ENCODE measurements around the gene PALM. TPM values are rescaled to one million over a fixed set of nuclear protein-coding genes. Genes with fewer than 3 reads are reported as not detected.

Gene PALM
- total RNA-seq, 1 experiment from 2014 or later, result 21.2 TPM

DNA sequence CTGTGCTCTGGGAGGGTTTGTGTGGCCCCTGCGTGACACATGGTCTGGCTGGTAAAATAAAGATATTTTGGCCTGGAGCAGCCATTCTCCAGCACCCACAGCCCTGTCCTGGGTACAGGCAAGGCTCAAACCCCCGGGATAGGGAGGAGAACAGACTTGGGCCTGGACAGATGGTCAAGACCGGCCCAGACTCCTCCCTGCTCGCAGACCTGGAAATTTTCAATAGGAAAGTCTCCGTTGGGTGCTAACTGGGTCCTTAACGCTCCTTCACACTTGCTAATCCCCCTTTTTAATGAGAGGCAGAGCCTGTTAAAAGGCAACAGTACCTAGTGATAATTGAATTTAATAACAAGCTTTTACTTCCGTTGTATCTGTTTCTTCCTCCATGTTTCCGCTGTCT lies 2.5 kb downstream of the PALM start:
- H3K4me1 ChIP-seq (ENCODE audit: insufficient read depth, low read length, poor library complexity, severe bottlenecking), result peaks cover 13% of the 10 kb centered on the region
- no peak overlapping the region for H3K4me3 ChIP-seq (ENCODE audit: low read depth, low read length, poor library complexity, severe bottlenecking)
- intact Hi-C loops (cut with micrococcal nuclease; ENCODE audit: unreplicated experiment), result no loop called here
- peaks cover 5% of the 10 kb centered on the region for H3K9me3 ChIP-seq (ENCODE audit: low read depth, low read length, poor library complexity, severe bottlenecking)
- peak overlapping the region; percentile 40 for H3K27ac ChIP-seq (ENCODE audit: low read depth, low read length, poor library complexity, severe bottlenecking)
- ChIA-PET CTCF (interaction anchor here (0.5 kb wide), 1 partner anchor 19 kb away, joined by 7 read pairs; no protein-coding TSS in a partner anchor), POLR2A (ENCODE audit: low non-redundant PET) (no interaction called here)
- no peak for DNase-seq (ENCODE audit: low spot score)
- no peak for TF ChIP-seq EZH2 (IDR thresholded peaks at IDR 0.05; ENCODE audit: borderline replicate concordance, low read depth, low read length, poor library complexity, severe bottlenecking)
- TF ChIP-seq, protein P1, sequence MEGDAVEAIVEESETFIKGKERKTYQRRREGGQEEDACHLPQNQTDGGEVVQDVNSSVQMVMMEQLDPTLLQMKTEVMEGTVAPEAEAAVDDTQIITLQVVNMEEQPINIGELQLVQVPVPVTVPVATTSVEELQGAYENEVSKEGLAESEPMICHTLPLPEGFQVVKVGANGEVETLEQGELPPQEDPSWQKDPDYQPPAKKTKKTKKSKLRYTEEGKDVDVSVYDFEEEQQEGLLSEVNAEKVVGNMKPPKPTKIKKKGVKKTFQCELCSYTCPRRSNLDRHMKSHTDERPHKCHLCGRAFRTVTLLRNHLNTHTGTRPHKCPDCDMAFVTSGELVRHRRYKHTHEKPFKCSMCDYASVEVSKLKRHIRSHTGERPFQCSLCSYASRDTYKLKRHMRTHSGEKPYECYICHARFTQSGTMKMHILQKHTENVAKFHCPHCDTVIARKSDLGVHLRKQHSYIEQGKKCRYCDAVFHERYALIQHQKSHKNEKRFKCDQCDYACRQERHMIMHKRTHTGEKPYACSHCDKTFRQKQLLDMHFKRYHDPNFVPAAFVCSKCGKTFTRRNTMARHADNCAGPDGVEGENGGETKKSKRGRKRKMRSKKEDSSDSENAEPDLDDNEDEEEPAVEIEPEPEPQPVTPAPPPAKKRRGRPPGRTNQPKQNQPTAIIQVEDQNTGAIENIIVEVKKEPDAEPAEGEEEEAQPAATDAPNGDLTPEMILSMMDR (conservative IDR thresholded peaks at IDR 0.05; ENCODE audit: low read depth, low read length), result no peak
- H3K27me3 ChIP-seq (replicated peaks; ENCODE audit: insufficient read depth, low read depth, low read length, poor library complexity), result no peaks in the 10 kb centered on the region
- H3K36me3 ChIP-seq (ENCODE audit: insufficient read depth, low read length, poor library complexity, severe bottlenecking), result no peaks in the 10 kb centered on the region
- BruUV-seq (replicated peaks), result no TSS peak

DNA sequence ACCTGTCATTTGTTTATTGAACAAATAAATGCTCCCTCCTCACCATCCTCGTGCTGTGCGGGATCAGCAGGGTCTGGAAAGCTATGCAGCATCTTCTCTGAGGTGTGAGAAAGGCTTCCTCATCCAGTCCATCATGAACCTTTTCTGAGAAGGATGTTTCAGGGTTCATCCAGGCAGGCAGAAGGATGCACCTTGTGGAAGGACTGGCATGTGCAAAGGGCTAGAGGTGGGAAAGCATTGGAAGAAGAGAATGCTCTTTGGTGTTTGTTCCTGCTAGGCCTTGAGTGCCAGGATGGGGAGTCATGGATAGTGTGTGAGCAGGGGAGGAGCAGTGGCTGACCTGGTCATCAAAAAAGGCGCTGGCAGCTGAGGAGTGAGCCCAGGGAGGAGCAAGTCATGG lies 6.6 kb downstream of the PALM start:
- CTCF ChIA-PET, result no interaction called here

DNA sequence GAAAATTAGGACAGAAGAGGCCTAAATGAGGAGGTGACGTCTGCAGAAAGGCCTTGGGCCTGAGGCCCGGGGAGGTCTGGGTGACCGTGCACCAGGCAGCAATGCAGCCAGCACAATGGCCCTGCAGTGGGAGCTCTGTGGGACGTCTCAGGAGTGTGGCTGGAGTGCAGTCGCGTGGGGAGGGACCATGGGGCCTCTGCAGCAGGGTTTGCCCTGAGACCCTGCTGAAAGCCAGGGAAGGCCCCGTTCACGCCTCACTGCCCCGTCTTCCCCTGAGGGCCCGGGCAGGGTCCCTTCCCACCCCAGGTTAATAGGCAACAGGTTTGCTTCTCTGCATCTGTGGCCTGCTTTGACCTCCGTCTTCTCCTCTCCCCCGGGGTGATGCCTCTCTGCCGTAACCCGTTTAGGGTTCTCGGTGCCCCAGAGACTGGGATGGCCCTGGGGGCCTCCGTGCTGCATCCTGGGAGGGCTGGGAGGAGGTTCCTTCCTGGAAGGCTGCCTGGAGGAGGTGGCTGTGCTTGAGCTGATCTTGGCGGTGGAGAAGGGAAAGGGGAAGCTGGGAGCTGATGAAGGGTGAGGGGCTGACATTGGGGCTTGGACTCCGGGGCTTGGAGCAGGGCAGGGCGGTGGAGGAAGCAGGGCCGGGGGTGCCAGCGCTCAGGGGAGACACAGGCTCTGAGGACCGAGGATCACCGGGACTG lies 9.7 kb downstream of the PALM start:
- H3K36me3 ChIP-seq (ENCODE audit: insufficient read depth, low read length, poor library complexity, severe bottlenecking), result no peaks in the 10 kb centered on the region
- BruUV-seq (replicated peaks), result no TSS peak
- no peak overlapping the region for H3K27ac ChIP-seq (ENCODE audit: low read depth, low read length, poor library complexity, severe bottlenecking)
- CTCF ChIA-PET, result no interaction called here
- no peaks in the 10 kb centered on the region for H3K27me3 ChIP-seq (replicated peaks; ENCODE audit: insufficient read depth, low read depth, low read length, poor library complexity)
- H3K4me1 ChIP-seq (ENCODE audit: insufficient read depth, low read length, poor library complexity, severe bottlenecking), result no peaks in the 10 kb centered on the region
- TF ChIP-seq EZH2 (IDR thresholded peaks at IDR 0.05; ENCODE audit: borderline replicate concordance, low read depth, low read length, poor library complexity, severe bottlenecking), result no peak
- TF ChIP-seq, protein P1 (conservative IDR thresholded peaks at IDR 0.05; ENCODE audit: low read depth, low read length), result no peak
- POLR2A ChIA-PET (ENCODE audit: low non-redundant PET), result interaction anchor here (0.6 kb wide), 1 partner anchor 22 kb away, joined by 24 read pairs; no protein-coding TSS in a partner anchor
- DNase-seq (ENCODE audit: low spot score), result no peak
- no peak overlapping the region for H3K4me3 ChIP-seq (ENCODE audit: low read depth, low read length, poor library complexity, severe bottlenecking)
- intact Hi-C loops (cut with micrococcal nuclease; ENCODE audit: unreplicated experiment), result no loop called here
- H3K9me3 ChIP-seq (ENCODE audit: low read depth, low read length, poor library complexity, severe bottlenecking), result peaks cover 5% of the 10 kb centered on the region

More for the DNA sequence above, 6.6 kb downstream of the PALM start:
- POLR2A ChIA-PET (ENCODE audit: low non-redundant PET), result no interaction called here
- Histone ChIP-seq H3K36me3 (ENCODE audit: insufficient read depth, low read length, poor library complexity, severe bottlenecking) (no peaks in the 10 kb centered on the region), H3K27ac (ENCODE audit: low read depth, low read length, poor library complexity, severe bottlenecking) (no peak overlapping the region), H3K9me3 (ENCODE audit: low read depth, low read length, poor library complexity, severe bottlenecking) (peaks cover 5% of the 10 kb centered on the region), H3K27me3 (replicated peaks; ENCODE audit: insufficient read depth, low read depth, low read length, poor library complexity) (no peaks in the 10 kb centered on the region), H3K4me3 (ENCODE audit: low read depth, low read length, poor library complexity, severe bottlenecking) (no peak overlapping the region), H3K4me1 (ENCODE audit: insufficient read depth, low read length, poor library complexity, severe bottlenecking) (peaks cover 3% of the 10 kb centered on the region)
- no peak for TF ChIP-seq EZH2 (IDR thresholded peaks at IDR 0.05; ENCODE audit: borderline replicate concordance, low read depth, low read length, poor library complexity, severe bottlenecking)
- TF ChIP-seq, protein P1 (conservative IDR thresholded peaks at IDR 0.05; ENCODE audit: low read depth, low read length), result no peak
- intact Hi-C loops (cut with micrococcal nuclease; ENCODE audit: unreplicated experiment), result no loop called here
- BruUV-seq (replicated peaks), result no TSS peak
- no peak for DNase-seq (ENCODE audit: low spot score)
